HG03558 (cell line): ENCODE measurements around the gene CNN2.

Experiments
- ATAC-seq: cut with Tn5 transposase; IDR thresholded peaks from one replicate; pipeline ENCODE4 v1.9.1; 2021; ENCODE audit warnings: moderate number of reproducible peaks; ENCODE audit not compliant: unreplicated experiment; ENCODE audit errors: extremely low read depth

CNN2 gene

DNA sequence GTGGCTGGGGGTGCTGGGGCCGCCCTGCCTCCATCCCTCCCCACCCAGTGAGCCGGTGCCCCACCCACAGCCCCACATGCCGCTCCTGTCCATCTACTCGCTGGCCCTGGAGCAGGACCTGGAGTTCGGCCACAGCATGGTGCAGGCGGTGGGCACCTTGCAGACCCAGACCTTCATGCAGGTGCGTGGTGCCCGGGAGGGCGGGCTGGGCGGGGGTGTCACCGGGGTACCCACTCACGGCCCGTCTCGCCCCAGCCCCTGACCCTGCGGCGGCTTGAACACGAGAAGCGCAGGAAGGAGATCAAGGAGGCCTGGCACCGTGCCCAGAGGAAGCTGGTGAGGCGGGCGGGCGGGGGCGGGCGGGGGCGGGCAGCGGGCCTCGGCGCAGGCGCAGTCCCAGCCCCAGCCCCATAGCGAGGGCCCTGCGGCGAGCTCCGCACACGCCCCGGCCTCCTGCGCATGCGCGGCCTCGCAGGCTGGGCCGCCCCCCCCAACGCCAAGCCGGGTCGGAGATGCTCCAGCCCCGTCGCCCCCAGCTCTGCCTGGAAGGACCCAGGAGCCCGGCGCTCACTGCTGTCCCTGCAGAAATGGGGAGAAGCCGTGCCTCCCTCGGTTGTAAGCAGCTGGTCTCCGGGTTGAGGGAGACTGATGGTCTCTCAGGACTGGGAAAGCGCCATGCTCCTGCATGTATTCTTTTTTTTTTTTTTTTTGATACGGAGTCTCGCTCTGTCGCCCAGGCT, 48.3 kb downstream of the CNN2 start:
- ATAC-seq: no peak

DNA sequence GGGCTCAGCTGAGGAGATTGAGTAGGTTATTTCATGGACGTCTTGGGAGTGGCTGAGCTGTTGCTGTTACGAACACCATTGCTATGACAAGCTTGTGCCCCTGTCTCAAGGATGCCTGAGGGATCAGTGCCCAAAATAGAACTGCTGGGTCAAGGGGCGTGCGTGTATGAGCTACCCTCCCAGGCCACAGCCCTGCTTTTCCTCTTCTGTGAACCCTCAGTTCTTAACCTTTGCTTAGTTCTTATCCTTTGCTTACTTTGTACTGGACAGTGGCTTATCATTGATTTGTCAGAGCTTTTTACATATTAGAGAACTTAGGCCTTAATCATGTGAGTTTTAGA, 49.6 kb downstream of the CNN2 start:
- ATAC-seq: no peak

DNA sequence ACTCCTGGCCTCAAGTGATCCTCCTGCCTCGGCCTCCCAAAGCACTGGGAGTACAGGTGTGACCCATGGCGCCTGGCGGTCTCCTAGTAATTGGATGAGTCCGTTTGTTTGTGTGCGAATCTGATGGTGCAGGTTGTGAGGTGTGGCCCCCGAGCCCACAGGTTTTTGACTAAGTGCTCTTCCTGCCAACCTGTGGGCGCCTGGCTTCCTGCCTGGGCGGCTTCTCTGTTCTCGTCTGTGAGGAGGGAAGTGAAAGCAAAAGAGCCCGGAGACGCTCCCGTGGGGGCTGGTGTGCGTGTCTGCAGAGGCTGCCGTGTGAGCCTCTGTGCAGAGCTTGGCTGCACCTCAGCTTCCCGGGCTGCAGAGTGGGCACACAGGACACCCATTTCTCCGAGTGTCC, 50.5 kb downstream of the CNN2 start:
- no peak for ATAC-seq

DNA sequence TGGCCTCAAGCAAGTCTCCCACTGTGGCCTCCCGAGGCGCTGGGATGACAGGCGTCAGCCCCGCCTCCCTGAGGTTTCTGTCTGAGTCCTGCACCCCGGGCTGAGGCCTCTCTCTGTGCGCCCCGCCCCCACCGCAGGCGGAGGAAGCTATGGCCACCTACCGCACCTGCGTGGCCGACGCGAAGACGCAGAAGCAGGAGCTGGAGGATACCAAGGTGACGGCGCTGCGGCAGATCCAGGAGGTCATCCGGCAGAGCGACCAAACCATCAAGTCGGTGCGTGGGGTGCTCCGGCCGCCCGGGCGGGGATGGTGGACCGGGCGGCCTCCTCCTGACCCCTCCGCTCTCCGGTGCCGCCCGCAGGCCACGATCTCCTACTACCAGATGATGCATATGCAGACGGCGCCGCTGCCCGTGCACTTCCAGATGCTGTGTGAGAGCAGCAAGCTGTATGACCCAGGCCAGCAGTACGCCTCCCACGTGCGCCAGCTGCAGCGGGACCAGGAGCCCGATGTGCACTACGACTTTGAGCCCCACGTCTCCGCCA, 53.2 kb downstream of the CNN2 start:
- no peak for ATAC-seq

DNA sequence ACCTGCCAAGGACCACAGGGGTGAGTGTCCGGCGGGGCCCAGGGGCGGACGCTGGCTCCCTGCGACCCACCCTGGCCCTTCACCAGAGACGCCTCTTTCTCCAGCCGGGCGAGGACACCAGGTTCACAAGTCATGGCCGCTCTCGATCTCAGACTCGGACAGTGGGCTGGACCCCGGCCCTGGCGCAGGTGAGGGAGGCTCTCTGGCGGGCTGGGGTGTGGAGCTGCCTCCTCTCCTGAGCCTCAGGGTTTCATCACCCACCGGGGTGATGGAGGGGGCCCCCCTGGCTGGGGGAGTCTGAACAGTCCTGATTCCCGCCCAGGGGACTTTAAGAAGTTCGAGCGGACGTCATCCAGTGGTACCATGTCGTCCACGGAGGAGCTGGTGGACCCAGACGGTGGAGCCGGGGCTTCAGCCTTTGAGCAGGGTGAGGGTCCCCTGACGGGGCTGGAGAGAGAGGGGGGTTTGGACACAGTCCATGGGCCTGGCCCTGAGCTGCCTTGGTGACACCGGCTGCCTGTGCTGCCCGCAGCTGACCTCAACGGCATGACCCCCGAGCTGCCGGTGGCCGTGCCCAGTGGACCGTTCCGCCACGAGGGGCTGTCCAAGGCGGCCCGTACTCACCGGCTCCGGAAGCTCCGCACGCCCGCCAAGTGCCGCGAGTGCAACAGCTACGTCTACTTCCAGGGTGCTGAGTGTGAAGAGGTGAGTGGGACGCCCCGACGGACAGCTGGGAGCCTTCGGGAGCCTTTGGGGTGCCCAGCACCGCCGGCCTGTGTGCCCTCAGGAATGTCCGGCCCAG, 54.2 kb downstream of the CNN2 start:
- no peak for ATAC-seq

DNA sequence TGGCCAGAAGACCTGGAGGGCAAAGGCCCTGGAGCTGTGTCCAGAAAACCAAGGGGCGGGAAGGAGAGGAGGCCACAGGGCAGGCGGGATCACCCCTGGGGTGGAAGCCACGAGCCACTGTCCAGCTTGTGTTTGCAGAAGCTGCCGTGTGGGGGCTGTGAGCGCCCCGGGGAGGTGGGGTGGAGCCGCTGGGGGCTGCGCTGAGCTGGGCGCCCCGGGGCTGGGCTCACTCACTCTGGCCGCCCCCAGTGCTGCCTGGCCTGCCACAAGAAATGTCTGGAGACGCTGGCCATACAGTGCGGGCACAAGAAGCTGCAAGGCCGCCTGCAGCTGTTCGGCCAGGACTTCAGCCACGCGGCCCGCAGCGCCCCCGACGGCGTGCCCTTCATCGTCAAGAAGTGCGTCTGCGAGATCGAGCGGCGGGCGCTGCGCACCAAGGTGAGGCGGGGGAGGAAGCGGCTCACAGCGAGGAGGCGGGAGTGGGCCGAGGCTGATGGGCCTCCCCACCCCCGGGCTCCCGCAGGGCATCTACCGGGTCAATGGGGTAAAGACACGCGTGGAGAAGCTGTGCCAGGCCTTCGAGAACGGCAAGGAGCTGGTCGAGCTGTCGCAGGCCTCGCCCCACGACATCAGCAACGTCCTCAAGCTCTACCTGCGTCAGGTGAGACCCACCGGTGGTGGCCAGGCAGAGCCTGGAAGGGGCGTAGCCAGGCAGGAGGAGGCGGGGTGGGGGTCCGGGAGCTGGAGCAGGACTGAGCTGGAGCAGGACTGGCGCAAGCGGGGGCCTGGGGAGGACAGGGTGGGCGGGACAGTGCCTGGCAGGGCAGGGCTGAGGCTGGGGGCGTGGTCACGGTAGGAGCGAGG, 55.1 kb downstream of the CNN2 start:
- no peak for ATAC-seq

DNA sequence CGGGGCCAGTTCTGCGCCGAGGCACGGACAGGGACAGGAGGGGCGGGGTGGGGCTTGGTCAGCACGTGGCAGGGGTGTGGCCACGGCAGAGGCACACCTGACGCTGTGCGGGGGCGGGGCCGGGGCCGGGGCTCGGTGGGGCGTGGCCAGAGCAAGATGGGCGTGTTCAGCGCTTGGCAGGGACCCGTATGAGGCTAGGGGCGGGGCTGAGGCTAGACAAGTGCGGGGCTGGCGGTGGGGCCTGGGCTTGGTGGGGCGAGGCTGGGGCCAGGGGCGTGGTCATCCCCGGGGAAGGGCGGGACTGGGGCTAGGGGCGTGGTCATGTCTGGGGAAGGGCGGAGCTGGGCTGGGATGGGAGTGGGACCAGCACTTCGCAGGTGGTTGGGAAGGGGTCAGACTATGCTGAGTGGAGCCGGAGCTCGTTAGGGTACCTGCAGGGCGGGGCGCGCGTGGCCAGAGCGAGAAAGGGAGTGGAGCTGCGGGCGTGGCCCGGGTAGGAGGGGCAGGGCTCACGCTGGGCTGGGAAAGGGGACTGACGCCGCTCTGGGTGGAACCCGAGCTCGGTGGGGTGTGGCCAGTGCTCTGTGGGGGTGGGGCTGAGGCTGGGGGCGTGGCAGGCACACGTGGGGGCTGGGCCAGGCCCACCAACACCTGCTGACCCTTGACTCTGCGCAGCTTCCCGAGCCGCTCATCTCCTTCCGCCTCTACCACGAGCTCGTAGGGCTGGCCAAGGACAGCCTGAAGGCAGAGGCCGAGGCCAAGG, 55.9 kb downstream of the CNN2 start:
- no peak for ATAC-seq

DNA sequence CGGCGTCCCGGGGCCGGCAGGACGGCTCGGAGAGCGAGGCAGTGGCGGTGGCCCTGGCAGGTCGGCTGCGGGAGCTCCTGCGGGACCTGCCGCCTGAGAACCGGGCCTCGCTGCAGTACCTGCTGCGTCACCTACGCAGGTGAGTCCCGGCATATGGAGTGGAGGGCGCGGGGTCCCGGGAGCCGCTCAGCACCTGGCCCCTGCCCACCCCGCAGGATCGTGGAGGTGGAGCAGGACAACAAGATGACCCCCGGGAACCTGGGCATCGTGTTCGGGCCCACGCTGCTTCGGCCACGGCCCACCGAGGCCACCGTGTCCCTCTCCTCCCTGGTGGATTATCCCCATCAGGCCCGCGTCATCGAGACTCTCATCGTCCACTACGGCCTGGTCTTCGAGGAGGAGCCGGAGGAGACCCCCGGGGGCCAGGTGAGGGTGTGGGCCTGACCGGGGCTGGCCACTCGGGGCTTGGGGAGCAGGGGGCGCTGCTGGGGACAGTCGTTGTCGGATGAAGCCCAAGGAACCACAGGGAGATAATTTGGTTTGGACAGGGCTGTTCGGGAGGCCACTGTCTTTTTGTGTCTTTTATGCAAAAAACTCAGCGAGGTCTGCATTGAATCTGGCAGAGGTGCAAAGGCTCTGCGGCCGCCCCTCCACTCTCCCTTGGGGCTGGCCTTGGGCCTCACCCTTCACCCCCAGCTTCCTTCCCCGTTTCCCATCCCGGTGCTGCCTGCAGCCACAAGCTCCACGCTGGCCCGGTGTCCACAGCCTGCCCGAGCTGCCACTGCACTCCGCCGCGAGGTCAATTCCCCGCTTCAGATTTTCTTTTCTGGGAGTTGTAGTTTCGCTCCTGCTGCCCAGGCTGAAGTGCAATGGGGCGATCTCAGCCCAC, 56.8 kb downstream of the CNN2 start:
- no peak for ATAC-seq

DNA sequence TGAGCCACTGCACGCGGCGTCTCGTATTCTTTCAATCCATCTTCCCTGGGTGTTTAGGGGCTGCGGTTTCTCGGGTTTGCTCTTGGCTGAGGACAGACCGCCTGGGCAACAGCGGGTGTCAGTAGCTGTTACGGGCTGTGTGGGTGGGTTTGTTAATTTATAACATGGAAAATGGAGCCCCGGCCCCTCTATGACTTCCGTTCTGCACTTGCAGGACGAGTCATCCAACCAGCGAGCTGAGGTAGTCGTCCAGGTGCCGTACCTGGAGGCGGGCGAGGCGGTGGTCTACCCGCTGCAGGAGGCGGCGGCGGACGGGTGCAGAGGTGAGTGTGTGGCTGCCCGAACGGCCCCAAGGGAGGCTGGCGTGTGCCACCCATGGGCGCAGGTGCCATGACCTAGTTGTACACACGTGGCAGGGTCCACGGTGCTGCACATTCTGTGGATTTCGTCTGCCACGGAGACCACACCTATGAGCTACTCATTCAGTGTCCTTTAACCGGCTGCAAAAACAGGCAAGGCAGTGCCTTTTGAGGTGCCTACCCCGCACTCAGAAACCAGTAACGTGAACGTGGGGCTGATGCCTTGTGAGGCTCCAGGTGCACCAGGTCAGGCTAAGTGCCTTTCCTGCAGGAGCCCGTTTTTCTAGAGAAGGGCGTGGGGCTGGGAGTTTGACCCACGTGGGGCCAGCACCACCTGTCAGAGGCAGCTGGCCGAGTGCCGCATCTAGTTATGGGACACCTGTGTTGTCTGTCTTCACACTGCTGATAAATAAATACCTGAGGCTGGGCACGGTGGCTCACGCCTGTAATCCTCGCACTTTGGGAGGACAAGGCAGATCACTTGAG, 57.8 kb downstream of the CNN2 start:
- no peak for ATAC-seq

DNA sequence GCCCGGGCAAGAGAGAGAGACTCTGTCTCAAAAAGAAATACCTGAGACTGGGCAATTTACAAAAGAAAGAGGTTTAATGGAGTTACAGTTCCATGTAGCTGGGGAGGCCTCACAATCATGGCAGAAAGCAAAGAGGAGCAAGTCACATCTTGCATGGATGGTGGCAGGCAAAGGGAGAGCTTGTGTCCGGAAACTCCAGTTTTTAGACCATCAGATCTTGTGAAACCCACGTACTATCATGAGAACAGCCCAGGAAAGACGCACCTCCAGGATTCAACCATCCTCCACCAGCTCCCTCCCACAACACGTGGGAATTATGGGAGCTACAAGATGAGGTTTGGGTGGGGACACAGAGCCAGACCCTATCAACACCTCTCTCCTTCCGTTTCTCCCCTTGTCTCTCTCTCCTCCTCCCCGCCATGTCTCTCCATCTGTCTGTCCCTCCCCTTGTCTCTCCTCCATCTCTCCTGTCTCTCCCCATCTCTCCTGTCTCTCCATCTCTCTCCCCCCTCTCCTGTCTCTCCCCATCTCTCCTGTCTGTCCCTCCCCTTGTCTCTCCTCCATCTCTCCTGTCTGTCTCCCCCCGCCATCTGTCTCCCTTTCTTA, 58.7 kb downstream of the CNN2 start:
- ATAC-seq: no peak

DNA sequence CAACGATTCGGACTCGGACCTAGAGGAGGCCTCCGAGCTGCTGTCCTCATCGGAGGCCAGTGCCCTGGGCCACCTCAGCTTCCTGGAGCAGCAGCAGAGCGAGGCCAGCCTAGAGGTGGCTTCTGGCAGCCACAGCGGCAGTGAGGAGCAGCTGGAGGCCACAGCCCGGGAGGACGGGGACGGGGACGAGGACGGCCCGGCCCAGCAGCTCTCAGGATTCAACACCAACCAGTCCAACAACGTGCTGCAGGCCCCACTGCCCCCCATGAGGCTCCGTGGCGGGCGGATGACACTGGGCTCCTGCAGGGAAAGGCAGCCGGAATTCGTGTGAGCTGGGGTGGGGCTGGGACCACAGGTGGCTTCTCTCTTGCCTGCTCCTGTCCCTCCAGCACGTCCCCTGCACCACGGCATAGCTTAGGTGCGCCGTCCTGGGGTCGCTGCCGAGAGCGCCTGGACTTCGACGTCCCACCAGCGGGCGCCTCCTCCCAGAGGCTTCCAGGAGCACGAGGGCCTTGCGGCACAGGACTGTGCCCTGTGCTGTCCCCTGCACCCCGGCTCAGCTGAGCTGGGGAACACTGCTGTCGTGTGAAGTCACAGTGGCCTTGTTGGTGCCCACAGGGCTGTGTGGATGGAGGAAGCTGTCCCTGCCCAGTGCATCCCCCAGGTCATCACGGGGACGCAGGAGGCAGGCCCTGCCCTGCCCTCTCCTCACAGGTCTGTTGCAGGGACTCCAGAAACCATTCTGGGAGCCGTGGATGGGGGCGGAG, 59.5 kb downstream of the CNN2 start:
- no peak for ATAC-seq

DNA sequence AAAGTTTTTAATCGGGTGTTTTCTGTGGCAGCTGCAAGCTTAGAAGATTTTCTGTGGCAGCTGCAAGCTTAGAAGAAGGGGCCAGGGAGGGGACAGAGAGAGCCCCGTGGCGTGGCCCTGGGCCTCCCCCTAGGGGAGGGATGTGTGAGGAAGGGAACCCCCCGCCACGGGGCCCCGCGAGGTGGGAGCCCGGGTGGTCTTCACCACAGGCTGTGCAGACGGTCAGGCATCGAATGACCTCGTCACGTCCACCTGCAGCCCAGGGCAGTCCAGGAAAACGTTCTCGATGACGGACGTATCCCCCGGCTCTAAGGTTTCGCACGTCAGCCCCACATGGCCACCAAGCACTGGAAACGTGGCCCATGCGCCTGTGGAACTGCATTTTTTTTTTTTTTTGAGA, 60.2 kb downstream of the CNN2 start:
- ATAC-seq: no peak

DNA sequence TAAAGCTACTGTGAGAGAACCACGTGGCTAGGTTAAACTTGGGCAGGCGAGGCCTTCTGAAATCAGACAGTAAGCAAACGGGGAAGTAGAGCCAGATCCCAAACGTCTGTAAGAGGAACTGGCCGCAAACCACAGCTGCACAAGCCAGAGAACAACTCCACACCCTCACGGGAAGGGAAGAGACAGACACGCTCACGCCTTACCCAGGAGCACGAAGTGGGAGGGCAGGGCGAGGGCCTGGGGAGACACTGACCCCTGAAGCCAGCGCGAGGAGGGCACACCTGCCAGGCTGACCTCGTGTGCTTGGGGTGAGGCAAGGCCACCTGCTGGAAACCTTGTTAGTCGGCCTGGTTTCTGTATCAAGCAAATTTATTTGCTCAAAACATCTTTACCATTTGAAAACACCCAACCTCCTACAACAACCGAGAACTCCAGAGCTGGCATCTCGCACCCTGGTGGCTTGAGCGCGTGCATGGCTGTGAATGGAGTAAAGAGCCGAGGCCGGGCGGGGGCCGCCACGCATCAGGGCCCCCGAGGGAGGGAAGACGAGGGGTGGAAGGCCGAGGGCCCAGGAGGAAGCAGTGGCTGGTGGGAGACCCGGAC, 61.5 kb downstream of the CNN2 start:
- no peak for ATAC-seq

DNA sequence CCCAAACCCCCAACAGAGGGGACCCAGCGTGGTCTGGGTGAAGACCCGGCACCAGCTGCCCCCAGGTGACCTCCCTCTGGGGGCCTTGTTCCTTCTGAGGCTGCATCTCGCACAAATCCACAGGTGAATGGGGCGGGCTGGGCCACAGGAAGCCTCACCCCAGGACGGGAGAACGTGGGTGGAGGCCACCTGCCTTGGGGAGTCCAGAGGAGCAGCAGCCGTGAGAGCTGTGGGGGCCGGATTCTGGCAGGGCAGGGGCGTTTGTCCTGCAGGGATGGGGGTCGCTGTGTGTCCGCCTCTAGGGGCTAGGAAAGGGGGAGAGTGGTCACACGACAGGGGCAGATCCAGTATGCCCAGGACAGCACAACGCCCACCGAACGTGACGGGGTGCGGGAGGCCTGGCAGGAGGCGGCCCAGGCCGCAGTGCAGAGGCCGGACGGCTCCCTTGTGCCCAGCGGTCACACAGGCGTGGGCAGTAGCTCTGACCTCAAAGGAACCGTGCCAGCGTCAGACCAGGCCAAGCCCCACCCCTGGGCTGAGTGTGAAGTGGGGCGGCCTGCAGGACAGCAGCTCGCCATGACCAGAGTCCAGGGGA, 62.1 kb downstream of the CNN2 start:
- ATAC-seq: no peak
